ENCODE measurements around the gene FLYWCH2.
"Not testable (repeated sequence)": the region's sequence is repeated elsewhere in the genome, so short reads cannot be mapped to it uniquely, and the experiment has no call there.

The FLYWCH2 gene

GRCh38 chr16:2904922-2905240, 21.9 kb downstream of the FLYWCH2 start:
- peak overlapping the region; percentile 88 for H3K27ac ChIP-seq
- no peak for DNase-seq
- peak overlapping the region; percentile 71 for H3K4me3 ChIP-seq (ENCODE audit: low read depth, low read length)
- H3K27me3 ChIP-seq (ENCODE audit: insufficient read depth, low read depth, severe bottlenecking), result no peaks in the 10 kb centered on the region
- no peaks in the 10 kb centered on the region for H3K9me3 ChIP-seq (ENCODE audit: severe bottlenecking)
- TF ChIP-seq, protein P1, sequence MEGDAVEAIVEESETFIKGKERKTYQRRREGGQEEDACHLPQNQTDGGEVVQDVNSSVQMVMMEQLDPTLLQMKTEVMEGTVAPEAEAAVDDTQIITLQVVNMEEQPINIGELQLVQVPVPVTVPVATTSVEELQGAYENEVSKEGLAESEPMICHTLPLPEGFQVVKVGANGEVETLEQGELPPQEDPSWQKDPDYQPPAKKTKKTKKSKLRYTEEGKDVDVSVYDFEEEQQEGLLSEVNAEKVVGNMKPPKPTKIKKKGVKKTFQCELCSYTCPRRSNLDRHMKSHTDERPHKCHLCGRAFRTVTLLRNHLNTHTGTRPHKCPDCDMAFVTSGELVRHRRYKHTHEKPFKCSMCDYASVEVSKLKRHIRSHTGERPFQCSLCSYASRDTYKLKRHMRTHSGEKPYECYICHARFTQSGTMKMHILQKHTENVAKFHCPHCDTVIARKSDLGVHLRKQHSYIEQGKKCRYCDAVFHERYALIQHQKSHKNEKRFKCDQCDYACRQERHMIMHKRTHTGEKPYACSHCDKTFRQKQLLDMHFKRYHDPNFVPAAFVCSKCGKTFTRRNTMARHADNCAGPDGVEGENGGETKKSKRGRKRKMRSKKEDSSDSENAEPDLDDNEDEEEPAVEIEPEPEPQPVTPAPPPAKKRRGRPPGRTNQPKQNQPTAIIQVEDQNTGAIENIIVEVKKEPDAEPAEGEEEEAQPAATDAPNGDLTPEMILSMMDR (IDR thresholded peaks at IDR 0.05; ENCODE audit: low read depth, low read length), result no peak
- no peaks in the 10 kb centered on the region for H3K36me3 ChIP-seq

DNA sequence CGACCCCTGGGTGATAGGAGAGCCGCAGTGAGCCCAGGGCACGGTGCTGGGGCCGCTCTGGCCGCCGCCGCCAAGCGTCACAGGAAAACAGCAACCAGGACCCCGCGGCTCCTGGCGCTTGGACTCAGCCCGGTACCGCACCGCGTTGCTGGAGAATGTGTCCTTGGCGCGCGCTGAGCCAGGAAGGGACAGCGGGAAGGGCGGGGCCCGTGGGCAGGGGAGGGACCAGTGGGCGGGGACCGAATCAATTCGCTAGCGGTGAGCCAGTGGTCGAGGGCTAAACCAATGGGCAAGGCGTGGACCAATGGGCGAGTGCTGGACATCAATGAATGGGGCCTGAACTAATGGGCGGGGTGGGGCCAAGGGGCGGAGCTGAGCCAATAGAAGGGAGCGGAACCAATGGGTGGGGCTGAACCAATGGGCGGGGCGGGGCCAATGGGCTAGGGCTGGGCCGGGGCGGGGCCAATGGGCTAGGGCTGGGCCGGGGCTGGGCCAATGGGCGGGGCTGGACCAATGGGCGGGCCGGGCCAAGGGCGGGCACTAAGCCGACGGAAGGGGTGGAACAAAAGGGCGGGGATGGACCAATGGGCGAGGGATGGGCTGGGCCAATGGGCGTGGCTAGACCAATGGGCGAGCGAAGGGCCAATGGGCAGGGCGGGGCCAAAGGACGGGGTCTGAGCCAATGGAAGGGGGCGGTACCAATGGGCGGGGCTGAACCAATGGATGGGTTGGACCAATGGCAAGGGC, 22.4 kb downstream of the FLYWCH2 start:
- Histone ChIP-seq H3K27ac (peak overlapping the region; percentile 88), H3K27me3 (ENCODE audit: insufficient read depth, low read depth, severe bottlenecking) (no peaks in the 10 kb centered on the region), H3K9me3 (ENCODE audit: severe bottlenecking) (no peaks in the 10 kb centered on the region), H3K36me3 (no peaks in the 10 kb centered on the region), H3K4me3 (ENCODE audit: low read depth, low read length) (peak overlapping the region; percentile 71)
- TF ChIP-seq, protein P1 (IDR thresholded peaks at IDR 0.05; ENCODE audit: low read depth, low read length), result no peak
- peak; percentile 100 for DNase-seq

DNA sequence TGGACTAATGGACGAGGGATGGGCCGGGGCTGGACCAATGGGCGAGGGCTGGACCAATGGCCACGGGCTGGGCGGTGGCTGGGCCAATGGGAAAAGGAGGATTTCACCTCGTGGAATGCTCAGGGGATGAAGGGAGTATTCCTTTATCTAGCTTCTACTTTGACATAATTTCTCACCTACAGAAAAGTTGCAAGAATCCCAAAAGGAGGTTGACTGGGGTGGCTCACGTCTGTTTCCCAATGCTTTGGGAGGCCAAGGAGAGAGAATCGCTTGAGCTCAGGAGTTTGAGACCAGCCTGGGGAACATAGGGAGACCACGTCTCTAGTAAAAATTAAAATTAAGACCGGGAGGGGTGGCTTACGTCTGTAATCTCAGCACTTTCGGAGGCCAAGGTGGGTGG, 23.0 kb downstream of the FLYWCH2 start:
- Histone ChIP-seq H3K27ac (peak overlapping the region; percentile 30; the same call in 1 of the 2 replicates), H3K27me3 (ENCODE audit: insufficient read depth, low read depth, severe bottlenecking) (no peaks in the 10 kb centered on the region), H3K4me3 (ENCODE audit: low read depth, low read length) (peak overlapping the region; percentile 14; the same call in 1 of the 2 replicates), H3K36me3 (no peaks in the 10 kb centered on the region), H3K9me3 (ENCODE audit: severe bottlenecking) (no peaks in the 10 kb centered on the region)
- TF ChIP-seq, protein P1 (IDR thresholded peaks at IDR 0.05; ENCODE audit: low read depth, low read length), result no peak
- DNase-seq, result no peak

DNA sequence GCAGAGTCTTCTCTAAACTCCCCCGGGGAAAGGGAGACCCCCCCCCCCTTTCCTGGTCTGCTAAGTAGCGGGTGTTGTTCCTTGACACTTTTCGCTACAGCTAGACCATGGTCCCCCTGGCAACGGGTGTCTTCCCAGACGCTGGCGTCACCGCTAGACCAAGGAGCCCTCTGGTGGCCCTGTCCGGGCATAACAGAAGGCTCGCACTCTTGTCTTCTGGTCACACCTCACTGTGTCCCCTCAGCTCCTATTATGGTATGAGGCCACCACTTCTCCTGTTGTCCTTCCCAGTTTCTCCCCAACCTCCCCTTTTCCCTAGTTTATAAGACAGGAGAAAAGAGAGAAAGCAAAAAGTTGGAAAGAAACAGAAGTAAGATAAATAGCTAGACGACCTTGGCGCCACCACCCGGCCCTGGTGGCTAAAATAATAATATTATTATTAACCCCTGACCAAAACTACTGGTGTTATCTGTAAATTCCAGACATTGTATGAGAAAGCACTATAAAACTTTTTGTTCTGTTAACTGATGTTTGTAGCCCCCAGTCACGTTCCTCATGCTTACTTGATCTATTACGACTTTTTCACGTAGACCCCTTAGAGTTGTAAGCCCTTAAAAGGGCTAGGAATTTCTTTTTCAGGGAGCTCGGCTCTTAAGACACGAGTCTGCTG, 24.2 kb downstream of the FLYWCH2 start:
- not testable (repeated sequence) for H3K27ac ChIP-seq; H3K4me3 ChIP-seq (ENCODE audit: low read depth, low read length); H3K27me3 ChIP-seq (ENCODE audit: insufficient read depth, low read depth, severe bottlenecking); H3K9me3 ChIP-seq (ENCODE audit: severe bottlenecking); H3K36me3 ChIP-seq
- DNase-seq, result peak; percentile 66
- TF ChIP-seq, protein P1 (IDR thresholded peaks at IDR 0.05; ENCODE audit: low read depth, low read length), result peak; percentile 45

GRCh38 chr16:2910441-2910969, 27.5 kb downstream of the FLYWCH2 start:
- DNase-seq, result no peak
- TF ChIP-seq, protein P1 (IDR thresholded peaks at IDR 0.05; ENCODE audit: low read depth, low read length), result no peak
- Histone ChIP-seq H3K4me3 (ENCODE audit: low read depth, low read length) (no peak overlapping the region), H3K27me3 (ENCODE audit: insufficient read depth, low read depth, severe bottlenecking) (no peaks in the 10 kb centered on the region), H3K36me3 (peaks cover 7% of the 10 kb centered on the region), H3K9me3 (ENCODE audit: severe bottlenecking) (no peaks in the 10 kb centered on the region), H3K27ac (no peak overlapping the region)

All from WERI-Rb-1 (cell line).